GM18507 (cell line): Measurements from ENCODE around the gene TBC1D25.

Source experiments
- DNase-seq: peaks from one replicate; pipeline ENCODE4 v3.0.0; 2011; ENCODE audit warnings: low read depth; ENCODE audit not compliant: insufficient read length; ENCODE audit errors: extremely low spot score
- FAIRE-seq: peaks from 2 replicates; lab custom pipeline; 2011; peaks lifted over from hg19 to GRCh38; lab: Jason Lieb, UNC

Gene TBC1D25, protein sequence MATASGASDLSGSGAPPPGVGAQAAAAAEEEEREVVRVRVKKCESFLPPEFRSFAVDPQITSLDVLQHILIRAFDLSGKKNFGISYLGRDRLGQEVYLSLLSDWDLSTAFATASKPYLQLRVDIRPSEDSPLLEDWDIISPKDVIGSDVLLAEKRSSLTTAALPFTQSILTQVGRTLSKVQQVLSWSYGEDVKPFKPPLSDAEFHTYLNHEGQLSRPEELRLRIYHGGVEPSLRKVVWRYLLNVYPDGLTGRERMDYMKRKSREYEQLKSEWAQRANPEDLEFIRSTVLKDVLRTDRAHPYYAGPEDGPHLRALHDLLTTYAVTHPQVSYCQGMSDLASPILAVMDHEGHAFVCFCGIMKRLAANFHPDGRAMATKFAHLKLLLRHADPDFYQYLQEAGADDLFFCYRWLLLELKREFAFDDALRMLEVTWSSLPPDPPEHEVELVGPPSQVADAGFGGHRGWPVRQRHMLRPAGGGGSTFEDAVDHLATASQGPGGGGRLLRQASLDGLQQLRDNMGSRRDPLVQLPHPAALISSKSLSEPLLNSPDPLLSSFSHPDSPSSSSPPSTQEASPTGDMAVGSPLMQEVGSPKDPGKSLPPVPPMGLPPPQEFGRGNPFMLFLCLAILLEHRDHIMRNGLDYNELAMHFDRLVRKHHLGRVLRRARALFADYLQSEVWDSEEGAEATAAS

DNA sequence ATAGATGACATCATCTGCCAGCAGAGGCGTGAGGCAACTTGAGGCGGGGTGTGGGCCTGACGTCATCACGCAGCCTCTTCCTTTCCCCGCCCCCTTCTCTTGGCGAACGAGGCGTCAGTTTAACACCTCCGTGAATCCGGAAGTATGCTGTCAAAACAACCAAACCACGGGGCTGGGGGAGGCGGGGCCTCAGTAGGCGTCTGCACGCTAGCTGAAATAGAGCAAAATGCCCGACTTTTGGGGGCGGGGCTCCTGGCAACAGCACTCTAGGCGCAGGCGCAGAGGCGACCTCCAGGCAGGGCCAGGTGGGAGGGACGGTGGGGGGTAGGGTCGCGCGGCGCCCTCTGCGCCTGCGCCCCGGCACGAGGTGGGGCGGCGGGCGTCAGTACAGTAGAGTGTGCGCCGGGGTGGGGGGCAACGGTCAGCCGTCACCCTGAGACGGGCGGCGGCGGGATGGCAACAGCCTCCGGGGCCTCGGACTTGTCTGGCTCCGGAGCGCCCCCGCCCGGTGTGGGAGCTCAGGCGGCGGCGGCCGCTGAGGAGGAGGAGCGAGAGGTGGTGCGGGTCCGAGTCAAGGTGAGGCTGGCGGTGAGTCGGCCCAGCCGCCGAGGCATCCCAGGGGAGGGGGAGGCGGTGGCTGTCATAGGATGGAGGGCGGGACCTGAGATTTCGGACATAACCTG is at the start of gene TBC1D25:
TSS of gene TBC1D25 (plus strand) at position 370 of the 683 bp plus-strand sequence. CDS start at position 454, 84 bp downstream.
- peak; percentile 73 for DNase-seq
- peak; percentile 100 for FAIRE-seq

DNA sequence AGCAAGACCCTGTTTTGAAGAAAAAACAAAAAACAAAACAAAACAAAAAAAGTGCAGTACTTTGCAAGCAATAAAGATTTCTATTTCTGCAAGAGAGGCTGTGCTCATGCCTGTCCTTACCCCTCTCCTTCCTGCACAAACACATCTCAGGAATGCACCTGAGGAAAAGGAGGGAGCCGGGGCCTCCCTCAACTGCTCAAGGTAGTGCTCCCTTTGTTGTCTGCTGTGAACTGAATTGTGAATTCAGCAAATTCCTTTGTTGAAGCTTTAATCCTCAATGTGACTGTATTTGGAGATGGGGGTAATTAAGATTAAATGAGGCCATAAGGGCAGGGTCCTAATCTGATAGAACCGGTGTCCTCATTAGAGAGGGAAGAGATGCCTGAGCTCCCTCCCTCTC is 49.6 kb upstream of the TBC1D25 start:
- FAIRE-seq (no peak), DNase-seq (no peak)

DNA sequence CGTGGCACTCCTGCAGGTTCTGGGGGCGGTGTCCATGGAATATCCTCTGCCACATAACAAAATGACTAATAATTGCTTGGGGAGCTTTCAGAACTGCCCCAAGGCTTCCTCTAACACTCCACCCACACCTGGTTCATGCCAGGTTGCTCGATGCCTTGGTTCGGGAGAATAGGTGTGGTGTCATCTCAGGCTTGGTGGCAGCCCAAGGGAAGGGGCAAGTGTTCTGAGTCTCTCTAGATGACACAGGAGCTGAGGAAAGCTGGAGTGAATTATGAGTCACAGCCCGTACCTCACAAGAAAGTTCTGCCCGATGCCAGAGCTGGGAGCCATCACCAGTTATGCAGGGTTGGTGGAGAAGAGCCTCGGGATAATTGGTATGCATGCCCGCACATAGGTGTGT is 48.9 kb upstream of the TBC1D25 start:
- no peak for FAIRE-seq
- DNase-seq: no peak

DNA sequence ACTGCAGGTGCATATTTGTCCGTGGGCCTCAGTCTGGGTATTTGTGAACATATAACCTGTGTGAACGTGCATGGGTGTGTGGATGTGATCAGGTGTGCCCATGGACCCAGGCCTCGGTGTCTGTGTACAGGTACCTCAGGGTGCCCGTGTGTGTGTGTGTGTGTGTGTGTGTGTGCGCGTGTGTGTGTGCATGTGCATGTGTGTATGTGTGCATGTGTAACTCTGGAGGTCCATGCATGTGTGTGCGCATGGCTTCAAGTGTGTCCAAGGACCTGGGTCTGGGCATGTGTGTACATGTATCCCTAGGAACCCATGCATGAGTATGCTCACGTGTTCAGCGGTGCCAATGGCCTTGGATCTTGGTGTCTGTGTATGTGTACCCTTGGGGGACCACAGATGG is 47.7 kb upstream of the TBC1D25 start:
- FAIRE-seq: no peak
- no peak for DNase-seq

DNA sequence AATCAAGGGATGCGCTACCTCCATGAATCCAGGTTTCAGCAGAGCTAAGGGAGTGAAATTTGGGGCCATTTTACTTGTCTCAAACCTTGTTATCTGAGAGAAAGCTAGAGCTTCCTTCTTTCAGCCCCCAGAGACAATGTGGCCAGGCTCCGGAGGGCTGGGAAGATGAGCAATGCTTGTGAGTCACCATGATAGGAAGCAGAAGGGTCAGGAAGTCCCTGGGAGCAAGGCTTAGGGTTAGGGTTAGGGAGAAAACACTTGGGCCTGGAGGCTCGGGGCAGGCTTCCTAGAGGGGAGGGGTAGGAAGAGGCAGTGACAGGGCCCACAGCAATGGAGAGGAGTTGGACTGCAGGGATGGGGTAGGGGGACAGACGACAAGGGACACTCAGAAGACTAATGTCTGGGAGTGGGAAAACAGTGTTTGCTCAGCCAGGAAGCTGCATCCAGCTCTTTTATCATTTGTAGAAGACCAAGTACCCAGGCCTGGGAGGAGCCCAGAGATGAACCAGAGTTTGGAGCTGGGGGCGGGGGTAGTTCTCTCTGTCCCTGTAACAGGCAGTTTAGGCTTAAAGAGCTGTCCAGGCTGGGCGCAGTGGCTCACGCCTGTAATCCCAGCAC is 47.1 kb upstream of the TBC1D25 start:
- peak; percentile 21 for FAIRE-seq
- DNase-seq: no peak

DNA sequence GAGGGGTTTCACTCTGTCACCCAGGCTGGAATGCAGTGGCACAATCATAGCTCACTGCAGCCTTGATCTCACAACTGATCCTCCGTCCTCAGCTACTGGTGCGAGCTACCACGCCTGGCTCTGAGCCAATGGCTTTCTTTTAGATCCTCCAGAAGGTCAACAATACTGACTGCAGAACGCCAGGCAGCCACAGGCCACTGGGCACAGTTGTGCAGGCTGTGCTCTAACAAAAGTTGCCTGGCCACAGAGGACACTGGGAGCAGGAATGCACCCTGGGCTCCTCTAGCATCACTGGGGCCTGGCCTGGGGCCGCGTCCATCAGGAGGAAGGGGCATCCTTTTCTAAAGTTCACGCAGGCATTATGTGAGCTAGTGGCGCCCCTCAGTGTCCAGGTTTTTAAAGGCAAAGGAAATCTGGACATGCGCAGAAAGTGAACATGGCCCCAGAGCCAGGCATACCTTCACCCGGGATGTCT is 45.6 kb upstream of the TBC1D25 start:
- FAIRE-seq: no peak
- no peak for DNase-seq

DNA sequence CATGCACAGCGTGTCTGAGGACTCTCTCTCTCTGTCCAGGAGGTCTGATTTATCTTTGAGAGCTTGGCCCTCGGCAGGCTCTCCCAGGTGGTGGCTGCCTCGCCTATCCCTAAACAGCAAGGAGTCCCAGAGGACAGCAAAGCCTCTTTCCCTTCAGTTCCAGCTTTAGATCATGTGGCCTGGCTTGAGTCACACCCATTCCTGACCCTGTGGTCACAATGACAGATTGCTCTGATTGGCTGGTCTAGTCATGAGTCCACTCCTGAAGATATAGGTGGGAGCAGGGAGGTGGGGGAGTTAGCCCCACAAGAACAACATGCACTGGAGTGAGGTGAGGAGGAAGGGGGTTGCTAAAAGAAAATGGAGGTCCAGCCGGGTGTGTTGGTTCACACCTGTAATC is 42.9 kb upstream of the TBC1D25 start:
- FAIRE-seq: no peak

DNA sequence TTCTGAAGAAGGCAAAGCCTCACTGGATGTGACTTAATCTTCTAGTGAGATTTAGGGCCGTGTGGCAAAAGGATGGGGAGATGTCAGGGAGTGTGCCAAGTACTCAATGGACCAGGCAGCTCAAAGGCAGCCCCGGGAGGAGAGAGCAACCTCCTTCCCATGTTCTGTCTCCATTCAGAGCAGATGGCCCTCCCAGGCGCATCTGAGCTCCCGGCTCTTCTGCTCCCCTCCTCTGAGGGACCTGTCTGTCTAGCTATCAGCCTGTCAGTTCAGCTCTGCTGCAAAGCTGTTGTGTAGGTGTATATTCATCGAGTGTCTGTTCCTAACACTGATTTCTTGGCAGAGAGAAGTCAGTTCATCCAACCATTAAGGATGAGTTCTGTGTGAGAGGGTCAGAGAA is 41.6 kb upstream of the TBC1D25 start:
- FAIRE-seq (no peak), DNase-seq (no peak)

More for the DNA sequence above, 42.9 kb upstream of the TBC1D25 start:
- no peak for DNase-seq

DNA sequence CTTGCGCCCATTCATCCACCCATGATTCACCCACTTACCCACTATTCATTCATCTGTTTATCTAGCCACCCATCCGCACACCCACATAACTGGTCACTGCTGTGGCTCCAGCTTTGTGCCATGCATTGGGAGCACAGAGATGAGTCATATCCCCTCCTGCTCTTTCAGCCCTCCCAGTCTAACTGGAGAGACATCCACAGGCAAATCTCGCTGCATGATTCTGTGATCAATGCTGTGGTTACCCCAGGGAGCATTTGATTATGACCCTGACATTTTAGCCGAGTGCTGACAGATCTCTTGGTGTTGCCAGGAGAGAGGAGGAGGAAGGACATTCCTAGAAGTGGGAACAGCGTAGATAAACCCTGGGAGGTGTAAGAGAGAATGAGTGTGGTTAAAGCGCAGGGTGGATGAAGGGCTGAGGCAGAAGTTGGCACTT is 41.1 kb upstream of the TBC1D25 start:
- no peak for FAIRE-seq
- no peak for DNase-seq

DNA sequence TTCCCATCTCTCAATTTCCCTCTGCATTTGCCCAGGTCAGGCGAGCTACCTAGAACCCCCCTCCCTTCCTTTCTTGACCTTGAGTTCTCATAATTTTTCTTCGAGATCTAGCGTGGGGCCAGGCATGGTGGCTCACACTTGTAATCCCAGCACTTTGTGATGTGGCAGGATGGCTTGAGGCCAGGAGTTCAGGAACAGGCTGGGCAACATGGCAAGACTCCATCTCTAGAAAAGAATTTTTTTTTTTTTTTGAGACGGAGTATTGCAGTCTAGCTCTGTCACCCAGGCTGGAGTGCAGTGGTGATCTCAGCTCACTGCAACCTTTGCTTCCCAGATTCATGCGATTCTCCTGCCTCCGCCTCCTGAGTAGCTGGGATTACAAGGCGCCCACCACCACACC is 35.3 kb upstream of the TBC1D25 start:
- FAIRE-seq (no peak), DNase-seq (no peak)

DNA sequence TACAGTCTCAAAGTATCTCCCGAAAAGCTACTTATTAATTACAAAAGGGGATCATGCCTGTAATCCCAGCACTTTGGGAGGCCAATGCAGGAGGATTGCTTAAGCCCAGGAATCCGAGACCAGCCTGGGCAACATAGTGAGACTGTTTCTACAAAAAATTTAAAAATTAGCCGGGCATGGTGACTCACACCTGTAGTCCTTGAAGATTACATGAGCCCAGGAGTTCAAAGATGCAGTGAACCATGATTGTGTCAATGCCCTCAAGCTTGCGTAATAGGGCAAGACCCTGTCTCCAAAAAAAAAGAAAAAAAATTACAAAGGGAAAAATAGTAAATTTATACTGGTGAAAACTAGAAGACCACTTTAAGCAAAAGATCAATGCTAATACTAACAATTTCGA is 34.0 kb upstream of the TBC1D25 start:
- FAIRE-seq: no peak
- no peak for DNase-seq

DNA sequence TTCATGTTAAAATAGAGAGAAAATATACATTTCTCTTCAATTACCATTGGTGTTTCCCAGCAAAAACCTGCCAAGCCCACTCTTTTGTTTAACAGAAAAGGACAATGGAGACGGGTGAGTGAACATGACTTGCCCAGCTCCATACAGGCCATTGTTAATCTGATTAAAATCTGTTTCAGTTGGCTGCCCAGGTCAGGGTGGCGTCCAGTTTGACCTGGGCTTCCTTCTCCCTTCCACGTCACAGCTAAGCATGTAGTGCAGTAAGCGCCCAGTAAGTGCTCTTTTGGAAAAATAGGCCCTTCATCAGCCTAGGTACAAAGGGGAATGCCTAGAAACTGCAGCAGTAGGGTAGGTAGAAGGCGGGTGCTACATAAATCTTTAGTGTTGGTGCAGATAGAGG is 32.3 kb upstream of the TBC1D25 start:
- no peak for FAIRE-seq
- no peak for DNase-seq

DNA sequence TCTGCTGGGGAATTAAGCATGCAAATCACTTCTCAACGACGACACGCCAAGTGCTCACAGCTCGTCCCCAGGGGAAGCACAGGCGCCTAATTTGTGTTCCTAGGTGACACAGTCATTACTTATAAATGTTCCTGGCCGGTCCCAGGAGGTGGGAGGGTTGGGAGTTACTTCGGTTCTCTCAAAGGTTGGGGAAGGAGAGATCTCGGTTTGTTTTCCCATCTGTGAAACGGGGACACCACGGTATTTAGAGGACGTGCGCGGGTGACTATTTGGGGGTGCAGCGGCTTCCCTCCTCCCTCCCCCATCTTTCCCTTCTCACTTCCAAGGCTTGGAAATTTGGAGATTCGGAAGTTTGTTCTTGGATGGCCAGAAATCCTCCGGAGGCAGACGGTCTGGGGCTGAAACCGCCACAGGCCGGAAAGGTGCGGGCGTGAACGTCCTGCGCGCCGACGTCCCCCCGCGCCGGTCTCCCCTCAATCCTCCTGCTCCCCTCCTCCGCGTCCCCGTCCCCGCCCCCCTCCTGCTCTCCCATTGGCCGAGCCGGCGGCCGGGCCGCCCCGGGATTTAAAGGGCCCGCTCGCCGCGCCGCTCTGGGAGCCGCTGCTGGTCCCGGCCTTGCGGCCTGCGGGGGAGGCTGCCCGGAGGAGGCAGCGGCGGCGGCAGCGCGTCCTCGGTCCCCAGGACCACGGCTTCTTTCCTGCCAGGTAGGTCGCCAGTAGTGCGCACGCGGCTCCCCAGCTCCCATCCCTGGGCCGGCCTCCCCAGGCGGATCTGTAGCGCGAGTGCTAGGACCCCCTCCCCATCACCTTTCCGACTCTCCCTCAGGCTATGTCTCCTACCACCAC is 30.9 kb upstream of the TBC1D25 start, which contains the start of gene PORCN:
TSS of gene PORCN (plus strand) at position 593 of the 845 bp plus-strand sequence. CDS start 829 bp downstream, outside the sequence.
- FAIRE-seq (peak; percentile 92), DNase-seq (peak; percentile 83)

DNA sequence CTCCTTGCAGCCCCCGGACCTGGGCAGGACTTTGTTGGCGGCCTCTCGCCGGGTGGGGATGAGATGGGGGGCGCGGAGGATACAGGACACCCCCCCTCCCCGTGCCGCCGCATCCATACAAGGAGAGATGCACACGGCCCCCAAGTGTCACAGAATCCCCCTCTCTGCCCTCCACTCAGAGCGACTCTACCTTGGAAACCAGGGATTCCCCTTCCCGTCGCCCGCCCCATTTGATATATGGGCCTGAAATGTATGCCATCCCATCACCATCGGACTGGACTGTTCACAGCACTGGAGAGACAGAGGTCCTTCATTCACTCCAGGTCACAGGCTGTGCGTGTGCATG is 30.3 kb upstream of the TBC1D25 start:
- FAIRE-seq (peak; percentile 49), DNase-seq (no peak)

DNA sequence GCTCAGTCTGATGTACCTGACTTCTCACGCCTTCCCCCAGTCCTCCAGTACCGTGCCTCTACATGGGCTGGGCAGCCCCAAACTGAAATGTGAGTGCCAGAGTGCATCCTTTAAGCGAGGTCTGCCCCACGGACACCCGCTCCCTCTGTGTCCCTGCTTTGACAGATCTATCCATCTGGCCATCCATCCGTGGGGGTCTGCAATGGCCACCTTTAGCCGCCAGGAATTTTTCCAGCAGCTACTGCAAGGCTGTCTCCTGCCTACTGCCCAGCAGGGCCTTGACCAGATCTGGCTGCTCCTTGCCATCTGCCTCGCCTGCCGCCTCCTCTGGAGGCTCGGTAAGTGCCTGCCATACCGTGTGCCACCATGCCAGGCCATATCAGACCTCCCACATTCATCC is 29.9 kb upstream of the TBC1D25 start:
- no peak for DNase-seq
- FAIRE-seq: no peak

DNA sequence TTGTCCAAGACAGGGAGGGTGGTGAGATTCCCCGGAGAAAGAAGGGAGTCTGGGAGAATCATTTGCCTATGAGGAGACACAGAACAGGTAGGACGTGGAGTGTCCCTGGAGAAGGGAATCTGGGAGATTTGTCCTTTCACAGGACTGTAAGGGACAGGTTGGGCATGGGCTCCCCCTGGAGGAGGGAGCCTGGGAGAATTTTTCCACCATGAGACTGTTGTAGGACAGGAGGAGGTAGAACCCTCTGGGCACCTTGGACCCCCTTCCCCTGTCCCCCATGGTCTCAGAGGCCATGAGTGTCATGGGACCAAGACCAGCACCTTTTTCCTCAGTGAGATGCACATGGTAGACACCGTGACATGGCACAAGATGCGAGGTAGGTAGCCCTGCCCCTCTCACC is 28.0 kb upstream of the TBC1D25 start:
- no peak for DNase-seq
- peak; percentile 67 for FAIRE-seq

DNA sequence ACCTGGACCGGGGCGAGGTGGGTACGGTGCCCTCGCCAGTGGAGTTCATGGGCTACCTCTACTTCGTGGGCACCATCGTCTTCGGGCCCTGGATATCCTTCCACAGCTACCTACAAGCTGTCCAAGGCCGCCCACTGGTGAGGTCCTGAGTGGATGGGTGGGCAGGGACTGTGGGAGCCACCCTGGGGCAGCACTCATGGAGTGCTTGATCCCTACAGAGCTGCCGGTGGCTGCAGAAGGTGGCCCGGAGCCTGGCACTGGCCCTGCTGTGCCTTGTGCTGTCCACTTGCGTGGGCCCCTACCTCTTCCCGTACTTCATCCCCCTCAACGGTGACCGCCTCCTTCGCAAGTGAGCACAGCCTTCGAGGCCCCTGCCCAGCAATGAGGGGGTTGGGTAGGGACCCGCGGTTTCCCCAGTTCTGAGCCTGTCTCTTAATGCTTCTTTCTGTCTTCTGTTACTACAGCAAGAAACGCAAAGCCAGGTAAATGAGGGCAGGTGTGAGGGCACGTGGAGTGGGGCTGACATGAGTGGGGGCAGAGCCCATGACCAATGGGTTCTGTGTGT is 27.1 kb upstream of the TBC1D25 start:
- no peak for FAIRE-seq

DNA sequence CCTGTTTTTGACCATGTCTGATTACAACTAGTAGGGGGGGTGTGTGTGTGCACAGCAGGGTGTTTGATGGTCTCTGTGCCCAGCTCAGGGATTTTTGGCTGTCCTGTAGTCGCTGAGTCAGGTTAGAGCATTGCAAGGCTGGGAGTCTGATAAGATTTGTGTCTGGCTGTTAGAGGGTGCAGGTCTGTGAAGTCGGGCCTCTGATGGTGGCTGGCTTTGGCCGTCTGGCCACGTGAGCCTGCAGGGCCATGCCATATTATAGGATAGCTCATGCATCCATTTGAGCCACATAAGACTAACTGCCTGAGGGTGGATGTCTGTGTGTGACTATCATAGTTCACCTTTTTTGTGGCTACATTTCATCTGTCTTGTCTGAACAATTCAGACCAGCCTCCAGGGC is 25.8 kb upstream of the TBC1D25 start:
- no peak for FAIRE-seq
- DNase-seq: no peak

More for the DNA sequence above, 27.1 kb upstream of the TBC1D25 start:
- no peak for DNase-seq
